ENCODE data around the gene DUXB.

Gene DUXB, protein sequence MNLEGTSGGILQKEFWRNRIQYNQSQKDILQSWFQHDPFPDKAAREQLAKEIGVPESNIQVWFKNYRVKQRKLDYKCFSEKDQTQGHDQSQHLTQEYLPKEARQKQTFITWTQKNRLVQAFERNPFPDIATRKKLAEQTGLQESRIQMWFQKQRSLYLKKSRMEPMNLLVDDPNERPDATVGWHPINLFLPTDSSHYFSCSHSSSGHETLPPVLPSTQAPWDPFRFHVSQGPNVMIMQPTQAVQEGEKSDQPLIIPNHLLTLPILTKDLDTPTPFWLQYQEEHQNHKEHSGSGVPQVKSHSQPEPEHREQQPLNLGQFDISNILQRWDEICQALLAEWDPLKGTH

GRCh38 chr16:75701361-75701760 lies at the start of gene DUXB:
DUXB (minus strand) TSS chr16:75701461; CDS start chr16:75701418, 43 bp downstream.
- no peak for DNase-seq

DNA sequence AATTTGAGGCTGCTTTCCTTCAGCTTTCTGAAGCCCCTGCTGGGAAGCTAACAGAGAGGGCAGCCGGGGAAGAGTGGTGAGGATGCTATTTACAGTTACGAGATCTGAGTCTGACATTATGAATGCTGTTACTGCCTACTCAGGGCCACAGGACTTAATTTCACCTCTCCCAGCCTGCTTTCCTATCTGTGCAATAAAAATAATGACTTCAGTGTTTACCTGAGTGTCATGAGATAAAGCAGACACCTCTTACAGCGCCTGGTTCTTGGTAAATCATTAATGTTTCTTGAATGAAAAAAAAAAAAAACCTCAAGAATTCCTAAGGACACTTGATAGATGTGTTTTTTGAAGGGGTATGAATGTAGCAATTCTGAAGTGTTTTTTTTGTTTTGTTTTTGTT lies 49.3 kb upstream of the DUXB start:
- no peak for DNase-seq

DNA sequence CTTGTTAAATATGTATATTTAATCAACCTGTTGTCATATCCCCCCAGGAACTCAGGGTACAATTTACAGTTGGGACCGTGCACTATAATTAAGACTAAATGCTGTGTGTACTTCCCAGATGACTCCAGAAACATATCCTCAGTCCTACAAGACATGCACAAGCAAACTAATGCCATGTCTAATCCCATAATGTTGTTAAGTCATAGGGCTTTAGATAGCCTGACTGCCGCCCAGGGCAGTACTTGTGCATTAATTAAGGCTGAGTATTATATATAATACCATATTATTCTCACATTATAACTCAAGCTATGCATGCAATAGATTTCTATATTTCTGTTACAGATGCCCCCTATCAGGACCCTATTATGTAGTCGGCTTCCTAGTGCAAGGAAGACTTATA lies 45.1 kb upstream of the DUXB start:
- no peak for DNase-seq

- no peak for DNase-seq
These were observed 44.6 kb upstream of the DUXB start for GRCh38 chr16:75745823-75746222.

DNA sequence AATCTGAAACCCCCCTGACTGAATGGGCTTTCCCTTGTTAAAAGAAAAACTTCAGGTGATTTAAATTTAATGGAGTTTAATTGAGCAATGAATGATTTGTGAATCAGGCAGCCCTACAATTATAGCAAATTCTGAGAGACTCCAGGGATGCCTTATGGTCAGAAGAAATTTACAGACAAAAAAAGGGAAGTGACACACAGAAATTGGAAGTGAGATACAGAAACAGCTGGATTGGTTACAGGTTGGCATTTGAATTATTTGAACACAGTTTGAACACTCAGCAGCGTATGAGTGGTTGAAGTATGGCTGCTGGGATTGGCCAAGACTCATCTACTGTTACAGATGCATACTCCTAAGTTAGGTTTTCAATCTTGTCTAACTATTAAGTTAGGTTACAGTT lies 44.0 kb upstream of the DUXB start:
- no peak for DNase-seq

GRCh38 chr16:75742424-75743047 lies 41.3 kb upstream of the DUXB start:
- DNase-seq, result no peak

GRCh38 chr16:75733305-75734211 lies 32.3 kb upstream of the DUXB start:
- DNase-seq, result no peak

- no peak for DNase-seq
These were observed 31.6 kb upstream of the DUXB start for GRCh38 chr16:75732871-75733270.

DNA sequence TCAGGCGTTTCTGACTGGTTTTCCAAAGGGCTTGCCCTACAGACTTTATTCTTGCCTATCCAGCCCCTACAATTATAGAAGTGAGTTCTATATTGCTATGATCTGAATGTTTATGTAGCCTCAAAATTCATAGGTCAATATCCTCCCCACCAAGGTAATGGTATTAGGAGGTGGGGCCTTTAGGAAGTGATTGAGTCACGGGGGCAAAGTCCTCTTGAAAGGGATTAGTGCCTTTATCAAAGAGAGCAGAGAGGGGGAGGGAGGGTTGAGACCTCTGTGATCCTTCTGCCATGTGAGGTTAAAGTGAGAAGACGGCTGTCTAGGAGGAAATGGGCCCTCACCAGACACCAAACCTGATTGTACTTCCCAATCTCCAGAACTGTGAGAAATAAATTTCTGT lies 26.0 kb upstream of the DUXB start:
- no peak for DNase-seq

- no peak for DNase-seq
These were observed 25.1 kb upstream of the DUXB start, which contains the start of gene CPHXL for GRCh38 chr16:75726390-75726789. CPHXL (minus strand) TSS chr16:75726490; CDS start chr16:75726442, 48 bp downstream.

GRCh38 chr16:75718452-75718851 lies 17.2 kb upstream of the DUXB start:
- no peak for DNase-seq

- DNase-seq, result no peak
These were observed 13.4 kb upstream of the DUXB start for GRCh38 chr16:75714661-75715060.

- DNase-seq, result no peak
These were observed 9.1 kb upstream of the DUXB start for GRCh38 chr16:75710344-75710743.

GRCh38 chr16:75703306-75703705 lies 2.0 kb upstream of the DUXB start:
- no peak for DNase-seq

DNA sequence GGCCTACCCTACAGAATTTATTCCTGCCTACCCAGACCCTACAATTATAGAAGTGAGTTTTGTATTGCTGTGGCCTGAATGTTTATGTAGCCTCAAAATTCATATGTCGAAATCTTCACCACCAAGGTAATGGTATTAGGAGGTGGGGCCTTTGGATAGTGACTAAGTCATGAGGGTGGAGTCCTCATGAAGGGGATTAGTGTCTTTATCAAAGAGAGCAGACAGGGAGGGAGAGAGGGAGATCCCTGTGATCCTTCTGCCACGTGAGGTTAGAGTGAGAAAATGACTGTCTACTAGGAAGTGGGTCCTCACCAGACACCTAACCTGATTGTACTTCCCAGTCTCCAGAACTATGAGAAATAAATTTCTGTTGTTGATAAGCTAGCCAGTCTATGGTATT lies 981 bp upstream of the DUXB start:
- no peak for DNase-seq

GRCh38 chr16:75697571-75697970 lies 3.7 kb downstream of the DUXB start:
- no peak for DNase-seq

- DNase-seq, result no peak
These were observed 5.6 kb downstream of the DUXB start for GRCh38 chr16:75695708-75696107.

DNA sequence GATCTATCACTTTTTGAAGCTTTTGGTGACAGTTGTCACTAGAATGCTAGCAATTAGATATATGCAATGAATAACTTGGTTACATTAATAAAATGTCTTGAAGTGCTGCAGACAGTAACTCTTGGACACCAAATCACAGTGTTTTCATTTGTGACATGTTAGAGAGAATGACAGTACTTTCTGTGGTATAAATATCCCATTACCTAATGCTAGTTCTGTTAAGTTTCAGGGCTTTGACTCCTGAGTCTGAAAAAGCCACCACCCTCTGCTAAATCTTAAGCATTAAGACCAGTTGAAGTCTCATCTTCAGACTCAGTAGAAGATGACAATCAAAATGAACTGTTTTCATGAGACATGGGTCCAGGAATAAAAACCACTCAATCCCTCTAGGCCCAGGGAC lies 13.9 kb downstream of the DUXB start:
- no peak for DNase-seq

DNA sequence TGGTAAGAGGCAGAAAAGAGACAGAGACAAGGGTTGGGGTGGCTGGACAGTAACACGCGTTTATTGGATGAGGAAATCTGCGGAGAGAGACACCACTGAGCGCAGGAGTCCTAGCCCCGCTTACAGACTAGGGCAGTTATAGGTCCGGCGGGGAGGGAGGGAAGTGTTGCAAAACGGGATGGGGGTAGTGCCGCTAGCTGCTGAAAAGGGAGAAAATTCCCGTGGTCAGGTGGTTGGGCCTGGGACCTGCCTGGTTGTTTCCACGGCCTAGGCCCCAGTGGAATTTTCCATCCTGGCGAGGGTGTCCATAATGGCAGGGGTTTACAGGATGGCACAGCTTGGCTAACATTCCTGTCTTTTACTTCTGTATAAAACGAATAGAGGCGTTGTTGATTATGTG lies 19.0 kb downstream of the DUXB start:
- no peak for DNase-seq

DNA sequence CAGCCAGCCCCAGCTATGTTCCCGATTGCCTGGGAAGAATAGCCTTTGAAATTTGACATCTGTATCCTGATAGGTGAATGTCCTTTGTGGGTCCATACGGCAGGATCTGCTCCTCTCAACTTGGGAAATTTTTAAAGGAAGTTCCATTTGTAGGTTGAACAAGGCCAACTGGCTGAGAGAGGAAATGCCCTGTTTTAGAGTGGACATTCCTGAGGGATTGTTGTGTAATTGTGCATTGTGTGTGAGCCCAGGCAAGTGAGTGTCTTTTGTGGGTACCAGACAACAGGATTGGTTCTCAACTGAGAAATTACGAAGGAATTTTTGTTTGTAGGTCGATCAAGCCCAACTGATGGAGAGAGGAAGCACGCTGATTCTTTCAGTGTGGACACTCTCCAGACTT lies 21.9 kb downstream of the DUXB start:
- no peak for DNase-seq

- DNase-seq, result no peak
These were observed 24.4 kb downstream of the DUXB start, which contains the start of gene CPHXL2 for GRCh38 chr16:75676909-75677308. CPHXL2 (minus strand) TSS chr16:75677009; CDS start chr16:75676999, 10 bp downstream.

- no peak for DNase-seq
These were observed 33.8 kb downstream of the DUXB start for GRCh38 chr16:75667503-75667902.

- DNase-seq, result no peak
These were observed 40.4 kb downstream of the DUXB start for GRCh38 chr16:75660726-75661302.
